Left ventricle myocardium inferior (tissue), 1 donor: ENCODE data around the gene PNCK. TPM values are rescaled to one million over a fixed set of nuclear protein-coding genes. Genes with fewer than 3 reads are reported as not detected.

Source experiments
- DNase-seq: peaks from one replicate; pipeline ENCODE4 v3.0.0-alpha.2; 2020
- H3K27ac ChIP-seq: fragments of 200-600 bp; replicated peaks from 2 replicates; pipeline ENCODE4 v1.8.0; 2021
- H3K27me3 ChIP-seq: fragments of 200-600 bp; 2 replicates; pipeline ENCODE4 v1.8.0; 2021; ENCODE audit warnings: low read depth
- H3K36me3 ChIP-seq: fragments of 200-600 bp; 2 replicates; pipeline ENCODE4 v1.8.0; 2021
- H3K4me1 ChIP-seq: fragments of 200-600 bp; 2 replicates; pipeline ENCODE4 v1.8.0; 2021
- H3K4me3 ChIP-seq: fragments of 200-600 bp; 2 replicates; pipeline ENCODE4 v1.8.0; 2021; ENCODE audit warnings: mild to moderate bottlenecking, moderate library complexity
- H3K9me3 ChIP-seq: fragments of 200-600 bp; replicated peaks from 2 replicates; pipeline ENCODE4 v1.8.0; 2021
- intact Hi-C: fragments of 100-400 bp; cut with micrococcal nuclease; formaldehyde crosslinking; loops from one replicate; pipeline ENCODE4 v1.11.0; 2022
- total RNA-seq: library from RNA; stranded (reverse); fragmentation: NEBNext Ultra II Directional; extraction: Animal tissue kit (Norgen Biotek cat#: 25700); gene quantifications from one replicate; pipeline ENCODE4 v1.2.1, GENCODE V29; 2021
- TF ChIP-seq, protein P1 (sequence below): fragments of 200-600 bp; IDR thresholded peaks from 2 replicates; pipeline ENCODE4 v1.8.0; 2021; ENCODE audit warnings: antibody characterized with exemption, mild to moderate bottlenecking, borderline replicate concordance
- donor health status: DM: no; HTN: yes; CAD: no; lungs with severe emphysema.

The PNCK gene
- total RNA-seq, 1 donor from 2014 or later: 6.1 TPM

DNA sequence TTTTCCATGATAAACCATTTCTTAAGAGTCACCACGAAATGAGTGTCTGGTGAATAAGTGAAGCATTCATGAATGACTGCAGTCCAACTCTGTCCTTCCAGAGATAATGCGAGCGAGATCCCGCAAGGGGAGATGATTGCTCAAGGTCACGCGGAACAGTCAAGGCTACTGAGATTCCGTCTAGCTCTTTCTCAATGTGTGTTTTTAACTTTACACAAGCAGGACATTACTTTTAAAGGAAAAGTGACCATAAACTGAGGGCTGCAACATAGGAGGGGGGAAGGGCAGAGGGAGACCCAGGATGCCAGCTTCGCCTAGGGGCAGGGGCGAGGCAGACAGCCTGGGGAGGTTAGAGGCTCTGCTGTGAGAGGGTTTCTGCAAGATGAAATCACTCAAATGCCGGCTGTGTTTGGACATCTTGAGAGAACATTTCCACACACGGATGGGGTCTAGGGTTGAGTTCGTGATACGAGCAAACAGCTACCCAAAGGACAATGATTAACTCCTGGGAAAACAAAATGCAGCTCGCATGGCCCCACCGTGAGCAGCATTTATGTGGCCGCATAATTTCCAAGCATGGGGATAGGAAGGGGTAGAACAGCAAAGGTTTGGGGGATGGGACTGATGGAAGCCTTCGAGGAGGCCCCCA, 50.8 kb downstream of the PNCK start:
- intact Hi-C loops: no loop called here
- no peak overlapping the region for H3K27ac ChIP-seq
- no peaks in the 10 kb centered on the region for H3K9me3 ChIP-seq
- no peaks in the 10 kb centered on the region for H3K36me3 ChIP-seq
- H3K4me3 ChIP-seq: no peak overlapping the region
- H3K4me1 ChIP-seq: no peaks in the 10 kb centered on the region
- peaks cover 4% of the 10 kb centered on the region for H3K27me3 ChIP-seq
- TF ChIP-seq, protein P1, sequence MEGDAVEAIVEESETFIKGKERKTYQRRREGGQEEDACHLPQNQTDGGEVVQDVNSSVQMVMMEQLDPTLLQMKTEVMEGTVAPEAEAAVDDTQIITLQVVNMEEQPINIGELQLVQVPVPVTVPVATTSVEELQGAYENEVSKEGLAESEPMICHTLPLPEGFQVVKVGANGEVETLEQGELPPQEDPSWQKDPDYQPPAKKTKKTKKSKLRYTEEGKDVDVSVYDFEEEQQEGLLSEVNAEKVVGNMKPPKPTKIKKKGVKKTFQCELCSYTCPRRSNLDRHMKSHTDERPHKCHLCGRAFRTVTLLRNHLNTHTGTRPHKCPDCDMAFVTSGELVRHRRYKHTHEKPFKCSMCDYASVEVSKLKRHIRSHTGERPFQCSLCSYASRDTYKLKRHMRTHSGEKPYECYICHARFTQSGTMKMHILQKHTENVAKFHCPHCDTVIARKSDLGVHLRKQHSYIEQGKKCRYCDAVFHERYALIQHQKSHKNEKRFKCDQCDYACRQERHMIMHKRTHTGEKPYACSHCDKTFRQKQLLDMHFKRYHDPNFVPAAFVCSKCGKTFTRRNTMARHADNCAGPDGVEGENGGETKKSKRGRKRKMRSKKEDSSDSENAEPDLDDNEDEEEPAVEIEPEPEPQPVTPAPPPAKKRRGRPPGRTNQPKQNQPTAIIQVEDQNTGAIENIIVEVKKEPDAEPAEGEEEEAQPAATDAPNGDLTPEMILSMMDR: no peak
- no peak for DNase-seq

DNA sequence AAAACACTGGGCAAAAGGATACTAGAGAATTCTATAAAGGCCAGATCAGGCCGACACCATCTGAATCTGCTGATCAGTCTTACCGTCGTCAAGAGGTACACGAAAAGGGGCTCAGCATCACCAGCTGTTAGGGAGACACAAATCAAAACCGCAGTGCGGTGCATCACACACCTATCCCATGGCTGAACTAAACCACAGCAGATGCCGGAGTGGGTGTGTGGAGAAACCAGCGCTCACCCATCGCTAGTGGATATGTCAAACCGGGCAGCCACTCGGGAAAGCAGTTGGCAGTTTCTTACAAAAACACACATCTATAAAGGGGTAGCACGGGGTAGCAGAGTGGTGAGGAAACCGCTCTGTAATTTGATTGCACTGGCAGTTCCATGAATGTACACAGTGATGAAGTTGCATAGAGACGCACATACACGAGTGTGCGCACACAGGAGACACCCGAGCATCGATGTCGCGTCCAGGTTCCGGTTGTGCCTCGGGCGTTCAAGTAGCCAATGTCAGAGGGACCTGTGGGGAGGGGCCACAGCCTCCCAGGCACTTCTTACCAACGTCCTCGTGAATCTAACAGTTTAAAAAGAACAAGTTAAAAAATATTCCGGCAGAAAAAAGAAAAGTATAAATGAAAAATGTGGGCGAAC, 51.5 kb downstream of the PNCK start:
- Histone ChIP-seq H3K36me3 (no peaks in the 10 kb centered on the region), H3K9me3 (no peaks in the 10 kb centered on the region), H3K27ac (no peak overlapping the region), H3K27me3 (peaks cover 7% of the 10 kb centered on the region), H3K4me3 (no peak overlapping the region), H3K4me1 (no peaks in the 10 kb centered on the region)
- TF ChIP-seq, protein P1: no peak
- no peak for DNase-seq
- intact Hi-C loops: no loop called here

DNA sequence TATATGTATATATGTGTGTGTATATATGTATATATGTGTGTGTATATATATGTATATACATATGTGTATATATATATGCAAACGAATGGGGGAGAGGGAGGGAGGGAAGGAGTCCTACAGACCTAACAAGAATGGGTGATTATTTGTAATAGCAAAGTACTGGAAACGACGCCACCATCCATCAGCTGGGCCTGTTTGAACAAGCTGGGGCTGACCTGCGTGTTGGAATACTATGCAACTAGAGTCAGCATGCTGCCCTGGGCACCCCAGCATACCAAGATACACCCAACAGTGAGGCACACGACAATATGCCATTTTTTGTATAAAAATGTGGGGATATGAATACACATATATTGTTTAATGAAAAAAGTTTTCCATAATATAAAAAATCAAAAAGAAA, 53.0 kb downstream of the PNCK start:
- TF ChIP-seq, protein P1: no peak
- no peak overlapping the region for H3K27ac ChIP-seq
- DNase-seq: no peak
- intact Hi-C loops: no loop called here
- peaks cover 8% of the 10 kb centered on the region for H3K27me3 ChIP-seq
- no peaks in the 10 kb centered on the region for H3K36me3 ChIP-seq
- no peaks in the 10 kb centered on the region for H3K4me1 ChIP-seq
- no peak overlapping the region for H3K4me3 ChIP-seq
- H3K9me3 ChIP-seq: no peaks in the 10 kb centered on the region

Other genes with a start within 250 kb of the PNCK start
- gene TREX2, start 227.8 kb downstream of the PNCK start, total RNA-seq: not detected
- gene HAUS7, start 203.2 kb downstream of the PNCK start, total RNA-seq: 17.0 TPM
- gene BGN, start 178.8 kb downstream of the PNCK start, total RNA-seq: 84.3 TPM
- not detected for gene ATP2B3, start 156.2 kb downstream of the PNCK start, total RNA-seq
- 39.3 TPM for gene CCNQ, start 74.7 kb downstream of the PNCK start, total RNA-seq
- gene DUSP9, start 26.6 kb downstream of the PNCK start, total RNA-seq: not detected
- 229 TPM for gene SLC6A8, start 14.1 kb upstream of the PNCK start, total RNA-seq
- 80.8 TPM for gene BCAP31, start 50.6 kb upstream of the PNCK start, total RNA-seq
- 16.0 TPM for gene ABCD1, start 51.0 kb upstream of the PNCK start, total RNA-seq
- gene PLXNB3, start 90.4 kb upstream of the PNCK start, total RNA-seq: 2.9 TPM
- 52.8 TPM for gene SRPK3, start 107.2 kb upstream of the PNCK start, total RNA-seq
- gene IDH3G, start 120.6 kb upstream of the PNCK start, total RNA-seq: 72.5 TPM
- gene SSR4, start 120.9 kb upstream of the PNCK start, total RNA-seq: 123 TPM
- gene PDZD4, start 156.7 kb upstream of the PNCK start, total RNA-seq: 4.5 TPM
- gene L1CAM, start 212.4 kb upstream of the PNCK start, total RNA-seq: 4.0 TPM
- 3.1 TPM for gene AVPR2, start 230.9 kb upstream of the PNCK start, total RNA-seq